GM19043 (cell line): ENCODE results near the gene CNDP2.

Source experiments
- ATAC-seq: cut with Tn5 transposase; IDR thresholded peaks from one replicate; pipeline ENCODE4 v1.9.1; 2021; ENCODE audit warnings: low read depth; ENCODE audit not compliant: unreplicated experiment

Gene CNDP2

DNA sequence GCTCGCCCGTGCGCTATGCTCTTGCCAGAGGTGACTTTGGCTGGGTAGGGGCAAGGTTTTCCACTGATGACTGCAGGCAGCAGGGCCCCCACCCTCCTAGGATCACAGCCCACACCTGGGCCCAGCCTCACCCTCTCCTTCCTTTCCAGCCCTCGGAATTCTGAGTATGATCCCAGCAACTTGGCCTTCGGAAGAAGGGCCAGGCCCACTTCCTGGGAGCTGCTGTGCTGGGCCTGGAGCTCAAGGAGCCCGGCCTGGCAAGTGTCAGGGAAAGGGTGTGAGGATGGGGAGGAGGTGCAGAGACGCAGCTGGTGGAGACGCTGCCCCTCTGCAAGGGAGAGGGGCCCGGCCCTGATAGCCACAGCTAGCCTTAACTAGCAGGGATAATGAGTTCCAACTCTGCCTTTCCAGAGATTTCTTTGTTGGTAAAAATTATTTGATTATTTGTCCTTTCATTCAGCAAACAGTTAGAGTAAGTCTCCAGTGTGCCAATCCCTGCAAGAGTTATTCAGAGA lies 36.4 kb downstream of the CNDP2 start:
- no peak for ATAC-seq

DNA sequence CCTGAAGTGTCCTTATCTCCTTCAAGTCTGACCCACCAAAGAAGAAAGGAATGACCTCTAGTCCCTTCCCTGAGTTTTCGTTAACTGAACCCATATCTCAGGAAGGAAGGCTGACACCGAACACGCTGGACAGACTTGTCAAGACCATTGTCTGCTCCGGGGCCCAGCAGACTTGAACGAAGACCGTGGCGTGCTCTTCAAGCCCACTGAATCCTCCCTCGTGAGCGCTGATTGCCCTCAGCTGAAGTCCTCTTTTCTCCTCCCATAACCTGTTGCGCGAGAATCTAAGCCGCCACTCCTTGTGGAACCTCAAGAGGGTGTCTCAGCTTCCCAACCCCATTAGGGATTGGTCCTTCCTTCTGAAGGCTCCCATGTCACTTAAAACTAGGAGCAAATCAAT lies 37.5 kb downstream of the CNDP2 start:
- ATAC-seq = no peak

DNA sequence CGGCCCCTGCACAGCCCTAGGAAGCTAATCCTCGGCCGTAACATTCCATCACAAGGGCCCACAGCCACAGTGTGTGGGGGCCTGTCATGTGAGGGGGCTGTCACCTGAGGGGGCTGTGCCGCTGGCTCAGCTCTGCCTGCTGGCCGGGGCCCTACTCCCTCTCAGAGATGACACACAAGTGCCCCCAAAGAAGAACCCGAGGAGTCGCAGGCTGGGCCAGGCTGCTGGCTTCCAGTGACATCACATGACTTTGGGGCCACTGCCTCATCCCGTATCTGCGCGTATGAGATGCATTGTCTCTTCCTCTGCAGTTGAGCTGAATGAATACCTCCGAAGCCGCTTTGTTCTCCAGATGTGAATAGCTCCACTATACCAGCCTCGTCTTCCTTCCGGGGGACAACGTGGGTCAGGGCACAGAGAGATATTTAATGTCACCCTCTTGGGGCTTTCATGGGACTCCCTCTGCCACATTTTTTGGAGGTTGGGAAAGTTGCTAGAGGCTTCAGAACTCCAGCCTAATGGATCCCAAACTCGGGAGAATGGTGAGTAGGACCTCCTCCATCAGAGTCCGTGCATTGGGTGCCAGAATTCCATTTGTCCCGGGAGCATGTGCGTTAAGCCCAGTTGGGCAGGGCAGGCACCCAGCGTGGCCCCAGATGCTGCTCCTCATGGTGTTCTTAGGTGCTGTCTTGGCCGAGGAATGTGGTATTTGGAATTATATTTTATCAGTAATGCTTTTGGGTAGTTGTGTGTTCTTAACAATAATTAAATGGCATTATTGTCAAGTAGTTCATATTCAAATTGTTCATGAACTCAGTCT lies 38.2 kb downstream of the CNDP2 start, which contains the start of gene CNDP1:
TSS of gene CNDP1 (plus strand) at position 351 of the 820 bp plus-strand sequence. CDS start at position 519, 168 bp downstream.
- ATAC-seq = no peak

DNA sequence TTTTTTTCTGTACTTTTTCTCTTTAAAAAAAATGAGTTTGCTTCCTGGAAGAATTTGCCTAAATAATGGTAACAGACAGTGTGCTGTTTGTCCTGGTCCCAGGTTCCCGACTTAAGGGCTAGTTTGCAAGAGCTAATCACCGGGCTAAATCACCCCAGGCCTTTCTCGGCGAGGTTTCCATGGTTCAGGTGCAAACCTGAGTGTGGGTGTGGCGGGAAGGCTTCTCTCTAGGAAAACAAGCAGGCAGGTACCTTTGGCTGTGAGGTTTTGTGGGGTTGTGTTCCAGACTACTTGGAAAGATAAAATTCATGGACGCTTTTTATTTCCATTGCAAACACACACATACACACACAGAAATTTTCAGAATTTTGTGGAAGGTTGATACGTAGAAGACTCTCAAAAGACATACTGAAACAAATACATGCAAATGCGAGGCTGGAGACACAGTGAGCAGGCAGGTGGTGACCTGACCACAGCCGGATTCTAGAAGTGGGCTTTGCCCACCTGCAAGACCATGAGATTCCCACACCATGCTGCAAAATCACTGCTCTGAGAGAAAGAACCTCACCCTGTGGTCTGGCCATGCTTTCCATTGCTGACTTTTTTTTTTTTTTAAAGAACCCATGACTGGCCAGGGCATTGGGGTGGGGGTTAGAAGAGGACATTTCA lies 39.0 kb downstream of the CNDP2 start:
- ATAC-seq = peak; percentile 64

DNA sequence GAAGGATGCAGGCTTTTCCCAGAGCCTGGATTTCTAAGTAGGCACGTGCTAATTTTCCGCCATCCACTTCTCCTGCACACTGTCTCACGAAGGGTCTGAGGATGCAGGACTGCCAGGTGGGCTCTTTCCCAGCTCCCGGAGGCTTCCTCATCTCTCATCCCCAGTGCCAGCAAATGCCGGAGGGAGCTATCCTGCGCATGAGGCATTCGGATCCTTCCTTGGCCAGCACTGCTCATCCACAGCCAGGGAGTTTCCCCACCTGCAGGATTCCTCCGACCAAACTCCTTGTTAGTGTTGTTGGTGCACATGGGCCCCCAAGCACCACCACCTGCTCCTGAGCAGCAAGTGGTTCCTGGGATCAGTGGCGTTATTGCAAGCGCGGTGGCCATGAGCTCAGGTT lies 43.1 kb downstream of the CNDP2 start:
- ATAC-seq = no peak

DNA sequence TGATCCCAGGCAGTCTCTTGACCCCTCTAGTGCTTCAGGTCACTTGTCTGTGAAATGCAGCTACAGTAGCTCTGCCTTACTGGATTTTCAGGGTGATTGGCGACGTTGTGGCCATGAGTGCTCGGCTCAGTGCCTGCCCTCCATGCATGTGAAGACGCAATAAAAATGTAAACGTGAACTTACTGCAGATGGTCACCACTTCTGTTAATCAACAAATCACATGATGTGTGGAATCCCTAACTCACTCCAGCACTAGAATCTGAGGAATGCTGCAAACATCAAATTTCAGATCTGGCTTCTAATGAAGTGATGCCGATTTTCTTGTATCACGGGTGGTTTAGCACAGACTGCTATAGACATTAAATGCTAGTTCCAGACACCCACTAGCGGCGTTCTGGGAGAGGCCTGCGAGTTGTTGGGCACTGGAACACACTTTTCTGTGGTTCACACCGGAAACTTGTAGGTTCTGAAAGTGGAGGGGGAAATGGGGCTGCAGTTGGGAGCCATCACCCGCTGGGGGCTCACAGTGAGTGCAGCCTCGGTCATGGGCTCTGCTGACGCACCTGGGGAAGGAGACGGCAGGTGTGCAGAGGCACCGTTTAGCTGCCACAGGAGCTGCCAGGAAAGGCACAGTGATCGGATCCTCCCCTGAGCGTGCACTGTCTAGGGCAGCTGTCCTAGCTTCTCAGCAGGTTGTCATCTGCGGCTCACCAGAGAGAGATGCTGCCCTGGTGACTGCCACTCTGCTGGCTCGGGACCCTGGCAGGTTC lies 44.7 kb downstream of the CNDP2 start:
- no peak for ATAC-seq

DNA sequence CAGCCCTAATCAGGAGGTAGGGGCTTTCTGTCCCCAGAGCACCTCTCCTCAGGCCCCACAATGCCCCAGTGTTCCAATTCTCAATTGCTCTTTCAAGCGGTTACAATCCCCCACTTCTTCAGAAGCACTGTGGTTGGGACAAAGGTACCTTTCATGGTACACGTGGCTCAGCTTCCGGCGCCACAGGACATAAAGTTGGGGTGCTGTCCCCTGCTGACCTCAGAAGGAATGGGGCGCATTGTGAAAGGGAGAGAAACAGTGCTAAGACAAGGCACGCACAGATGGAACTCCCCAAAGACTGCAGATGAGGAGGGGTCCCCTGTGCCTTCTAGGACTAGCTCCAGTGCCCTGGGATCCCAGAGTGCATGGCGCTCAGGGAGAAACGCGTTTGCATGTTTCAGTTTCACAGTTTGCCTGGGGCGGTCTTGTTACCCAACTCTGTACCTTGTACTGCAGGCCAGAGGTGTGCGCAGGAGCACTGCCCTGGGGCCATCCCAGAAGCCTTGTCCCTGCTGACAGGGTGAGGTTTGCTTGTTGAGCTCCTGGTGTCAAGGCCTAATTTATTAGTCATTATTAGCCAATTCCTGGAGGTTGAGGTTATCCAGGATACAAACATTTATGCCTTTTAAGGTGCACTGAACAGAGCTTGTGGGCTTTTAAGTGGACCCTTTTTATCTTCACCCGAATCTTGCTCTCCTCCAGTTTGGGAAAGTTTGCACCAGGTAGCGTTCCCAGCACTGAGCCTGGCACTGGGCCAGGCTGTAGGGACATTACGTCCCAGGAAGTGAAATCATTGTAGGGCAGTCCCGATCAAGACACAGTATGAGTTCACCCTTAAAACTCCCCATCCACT lies 45.8 kb downstream of the CNDP2 start:
- no peak for ATAC-seq

DNA sequence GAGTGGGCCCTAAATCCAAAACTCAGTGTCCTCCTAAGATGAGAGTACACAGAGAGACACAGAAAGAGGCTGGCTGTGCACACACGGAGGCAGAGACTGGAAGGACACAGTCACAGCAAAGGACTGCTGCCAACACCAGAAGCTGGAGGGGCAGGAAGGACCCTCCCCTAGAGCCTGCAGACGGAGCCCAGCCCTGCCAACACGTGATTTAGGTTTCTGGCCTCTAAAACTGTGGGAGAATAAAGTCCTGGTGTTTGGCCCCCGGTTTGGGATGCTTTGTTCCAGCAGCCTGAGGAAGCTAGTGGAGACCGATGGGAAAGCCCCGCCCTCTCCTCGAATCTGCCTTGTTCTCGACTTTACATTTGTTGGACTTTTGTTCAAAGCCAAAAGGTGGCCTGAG lies 48.7 kb downstream of the CNDP2 start:
- no peak for ATAC-seq

DNA sequence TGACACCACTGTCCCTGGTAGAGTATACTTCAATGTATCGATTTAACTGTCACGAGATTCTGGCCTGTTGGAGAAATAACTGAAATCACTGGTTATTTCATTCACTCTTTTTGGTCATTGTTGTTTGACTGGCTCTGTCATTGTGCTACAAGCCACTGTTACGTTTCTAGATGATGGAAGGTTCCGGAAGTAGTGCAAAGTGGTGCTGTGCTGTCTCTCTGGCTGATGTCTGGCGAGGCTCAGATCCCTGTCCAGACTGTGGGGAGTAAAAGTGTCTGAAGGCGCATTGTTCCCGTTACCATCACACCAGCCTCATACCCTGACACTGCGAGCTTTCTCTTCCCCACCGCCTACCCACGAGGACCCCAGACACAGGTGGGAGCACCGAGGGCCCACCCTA lies 49.8 kb downstream of the CNDP2 start:
- no peak for ATAC-seq

DNA sequence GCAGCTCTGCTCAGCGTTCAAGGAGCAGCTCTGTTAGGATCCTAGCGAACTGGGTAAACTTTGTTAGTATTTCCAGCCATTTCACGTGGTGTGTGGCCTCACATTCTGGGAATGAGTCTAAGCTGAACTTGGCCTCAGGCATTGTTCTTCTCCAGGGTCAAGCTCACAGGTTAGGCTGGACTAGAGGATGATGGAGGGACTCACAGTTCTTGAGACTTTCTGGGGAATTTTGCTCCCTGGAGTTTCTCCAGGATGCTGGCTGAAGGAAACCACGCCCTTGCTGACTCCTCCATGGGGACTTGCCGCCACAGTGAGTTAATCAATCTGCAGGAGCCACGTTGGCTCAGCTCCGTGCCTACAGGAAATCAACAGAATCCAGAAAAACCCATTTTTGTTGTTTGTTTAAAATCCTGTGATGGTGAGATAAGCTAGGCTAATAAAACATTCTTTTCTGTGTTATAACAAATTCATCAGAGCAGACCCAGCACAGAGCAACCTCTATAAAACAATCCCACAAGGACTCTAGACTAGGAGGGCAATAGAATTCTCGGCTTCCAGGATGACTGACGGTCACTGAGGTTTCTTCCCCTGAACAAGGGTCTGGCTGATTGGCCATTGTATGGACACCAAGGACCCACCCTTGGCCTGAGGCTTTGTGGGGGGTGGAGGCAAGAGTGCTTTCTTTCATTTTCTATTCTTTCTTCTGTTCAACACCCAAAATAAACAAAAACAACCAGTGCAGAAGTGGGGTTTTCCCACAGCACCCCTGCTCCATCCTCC lies 50.8 kb downstream of the CNDP2 start:
- ATAC-seq = no peak

DNA sequence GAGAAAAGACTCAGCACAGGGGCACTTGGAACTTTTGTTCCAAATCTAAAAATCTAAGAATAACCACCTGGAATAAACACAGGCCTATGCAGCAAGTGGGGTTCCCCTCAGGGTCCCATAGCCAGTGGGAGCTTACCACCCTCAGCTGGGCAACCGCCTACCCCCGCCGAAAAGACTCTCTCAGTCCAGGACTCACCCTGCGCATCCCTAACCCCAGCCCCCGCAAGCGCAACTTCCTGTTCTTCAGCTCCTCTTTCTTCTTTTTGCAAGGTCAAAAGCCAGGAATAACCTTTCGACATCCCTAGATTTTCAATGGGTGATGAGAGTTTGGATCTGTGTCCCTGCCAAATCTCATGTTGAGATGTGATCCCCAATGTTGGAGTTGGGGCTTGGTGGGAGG lies 51.7 kb downstream of the CNDP2 start:
- no peak for ATAC-seq

DNA sequence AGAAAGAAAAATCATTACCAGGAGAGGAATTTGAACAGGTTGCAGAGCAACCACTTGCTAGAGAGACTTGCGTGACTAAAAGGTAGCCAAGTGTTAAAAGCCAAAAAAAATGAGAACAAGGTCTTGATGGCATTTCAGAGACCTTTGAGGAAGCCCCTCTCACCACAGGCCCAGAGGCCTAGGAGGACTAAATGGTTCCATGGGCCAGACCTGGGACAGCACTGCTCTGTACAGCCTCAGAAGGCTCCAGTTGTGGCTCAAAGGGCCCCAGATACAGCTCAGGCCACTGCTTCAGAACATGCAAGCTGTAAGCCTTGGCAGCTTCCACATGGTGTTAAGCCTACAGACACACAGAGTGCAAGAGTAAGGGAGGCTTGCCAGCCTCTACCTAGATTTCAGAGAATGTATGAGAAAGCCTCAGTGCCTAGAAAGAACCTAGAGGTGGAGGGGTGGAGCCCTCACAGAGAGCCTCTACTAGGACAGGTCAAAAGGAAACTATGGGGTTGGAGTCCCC lies 53.5 kb downstream of the CNDP2 start:
- ATAC-seq = no peak

DNA sequence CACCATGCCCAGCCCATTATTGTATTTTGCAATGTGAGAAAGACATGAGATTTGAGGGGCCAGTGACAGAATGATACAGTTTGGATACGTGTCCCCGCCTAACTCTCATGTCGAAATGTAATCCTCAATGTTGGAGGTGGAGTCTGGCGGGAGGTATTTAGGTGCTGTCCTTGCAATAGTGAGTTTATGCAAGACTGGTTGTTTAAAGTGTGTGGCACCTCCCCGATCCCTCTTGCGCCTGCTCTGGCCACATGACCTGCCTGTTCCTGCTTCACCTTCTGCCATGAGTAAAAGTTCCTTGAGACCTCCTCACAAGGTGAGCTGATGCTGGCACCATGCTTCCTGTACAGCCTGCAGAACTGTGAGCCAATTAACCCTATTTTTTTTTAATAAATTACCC lies 54.7 kb downstream of the CNDP2 start:
- ATAC-seq = no peak

DNA sequence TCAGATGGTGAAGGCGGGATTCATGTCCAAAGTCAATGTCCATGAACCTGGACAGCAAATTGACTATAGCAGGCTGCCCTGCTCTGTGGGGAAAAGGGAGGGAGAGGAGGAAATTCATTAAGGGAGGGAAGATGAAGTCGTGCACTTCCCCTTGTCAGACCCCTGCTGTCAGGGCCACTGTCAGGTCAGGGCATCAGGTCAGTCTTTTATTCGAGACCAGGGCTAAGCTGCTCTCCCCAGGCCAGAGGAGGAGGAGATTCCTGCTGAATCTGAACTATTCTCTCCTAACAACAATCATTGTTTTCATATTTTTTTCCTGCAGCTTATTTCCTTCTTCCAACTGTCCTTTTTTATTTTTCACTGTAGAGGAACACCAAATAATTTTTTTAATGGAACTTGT lies 55.3 kb downstream of the CNDP2 start:
- no peak for ATAC-seq

DNA sequence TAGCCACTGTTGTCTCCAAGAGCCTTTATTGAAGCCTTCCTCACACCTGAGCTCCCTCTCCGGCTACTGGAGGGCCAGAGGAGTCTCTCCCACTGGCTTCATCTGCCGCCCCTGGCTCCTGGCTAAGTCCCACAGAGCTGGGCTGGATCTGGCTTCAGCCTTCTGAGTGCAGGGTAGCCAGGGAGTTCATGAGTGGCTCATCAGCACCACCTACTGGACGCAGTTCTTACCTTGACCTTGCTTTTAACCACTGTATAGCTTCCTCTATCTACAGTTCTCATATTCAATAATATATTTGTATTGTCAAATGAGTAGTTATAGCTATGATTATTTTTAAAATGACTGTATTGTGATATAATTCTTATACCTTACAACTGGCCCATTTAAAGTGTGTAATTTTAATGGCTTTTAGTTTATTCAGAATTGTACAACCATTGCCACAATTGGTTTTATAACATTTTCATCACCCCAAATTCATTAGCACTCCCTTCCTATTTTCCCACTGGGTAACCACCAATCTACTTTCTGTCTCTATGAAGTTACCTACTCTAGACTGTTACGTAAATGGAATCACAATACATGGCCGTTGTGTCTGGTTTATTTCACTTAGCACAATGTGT lies 55.9 kb downstream of the CNDP2 start:
- ATAC-seq = peak; percentile 100

DNA sequence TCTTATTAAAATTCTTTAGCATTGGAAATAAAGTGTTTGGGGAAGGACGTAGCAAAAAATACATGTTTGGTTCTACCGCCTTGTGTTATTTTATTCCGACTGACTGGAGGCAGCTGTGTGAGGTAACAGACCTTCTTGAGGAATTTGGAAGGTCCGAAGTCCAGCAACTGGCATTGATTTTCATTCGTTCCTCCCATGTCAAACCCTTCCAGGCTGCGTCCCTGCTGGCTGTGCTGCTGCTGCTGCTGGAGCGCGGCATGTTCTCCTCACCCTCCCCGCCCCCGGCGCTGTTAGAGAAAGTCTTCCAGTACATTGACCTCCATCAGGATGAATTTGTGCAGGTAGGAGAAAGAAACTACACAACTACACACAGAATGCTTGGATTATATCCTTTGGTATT lies 60.0 kb downstream of the CNDP2 start:
- ATAC-seq = no peak

DNA sequence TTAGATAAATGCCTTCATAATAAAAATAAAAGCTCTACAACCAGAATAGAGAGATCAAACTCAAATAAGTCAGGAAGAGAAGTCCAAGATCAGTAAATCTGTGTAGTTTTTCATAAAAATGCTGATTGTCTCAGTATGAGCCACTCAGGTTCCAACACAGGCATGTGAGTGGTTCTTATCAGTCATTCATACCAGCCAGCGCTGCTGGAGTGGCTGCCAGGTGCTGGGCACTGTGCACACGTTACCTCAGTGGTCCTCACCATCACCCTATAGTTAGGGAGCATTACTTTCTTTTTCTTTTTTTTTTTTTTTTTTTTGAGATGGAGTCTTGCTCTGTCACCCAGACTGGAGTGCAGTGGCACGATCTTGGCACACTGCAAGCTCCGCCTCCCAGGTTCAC lies 61.9 kb downstream of the CNDP2 start:
- ATAC-seq = no peak

DNA sequence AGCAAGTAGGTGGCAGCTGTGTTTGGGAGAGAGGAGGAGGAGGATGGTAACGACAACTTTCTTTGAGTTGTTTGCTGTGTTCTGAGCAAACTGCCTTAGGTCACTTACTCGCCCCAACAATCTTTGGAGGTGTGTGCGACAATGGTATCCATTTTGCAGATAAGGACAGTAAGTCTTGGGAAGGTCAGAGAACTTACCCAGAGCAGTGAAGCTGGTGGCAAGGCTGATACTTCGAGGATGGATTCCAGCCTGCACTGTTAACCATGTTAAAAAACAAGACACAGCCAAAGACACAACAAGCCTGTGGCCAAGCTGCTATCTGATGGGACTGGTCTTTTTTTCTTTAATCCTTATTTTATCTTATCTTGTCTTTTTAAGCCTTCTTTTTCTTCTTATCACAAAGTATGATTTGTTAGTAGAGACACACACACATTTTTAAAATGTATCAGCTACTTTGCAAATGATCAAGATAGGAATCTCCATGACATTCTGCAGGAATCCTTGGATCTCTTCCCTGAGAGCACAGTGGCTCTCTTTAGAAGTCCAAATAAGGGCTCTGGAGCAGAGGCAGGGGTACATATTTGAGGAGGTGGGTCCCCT lies 66.1 kb downstream of the CNDP2 start:
- ATAC-seq = no peak
